ENCODE data around the gene RAB3C.

RAB3C gene

GRCh38 chr5:58793888-58794657 is 211.2 kb downstream of the RAB3C start:
- in situ Hi-C loops (cut with MboI; ENCODE audit: low pct_unique_long_range_greater_than_20kb, low sequenced_read_pairs), result no loop called here

GRCh38 chr5:58794875-58795274 is 212.0 kb downstream of the RAB3C start:
- in situ Hi-C loops (cut with MboI; ENCODE audit: low pct_unique_long_range_greater_than_20kb, low sequenced_read_pairs), result no loop called here

More at GRCh38 chr5:58793888-58794657, 211.2 kb downstream of the RAB3C start:
- no peak for DNase-seq

GRCh38 chr5:58795327-58795726 is 212.5 kb downstream of the RAB3C start:
- in situ Hi-C loops (cut with MboI; ENCODE audit: low pct_unique_long_range_greater_than_20kb, low sequenced_read_pairs), result no loop called here
- no peak for DNase-seq

More at GRCh38 chr5:58794875-58795274, 212.0 kb downstream of the RAB3C start:
- no peak for DNase-seq

- in situ Hi-C loops (cut with MboI; ENCODE audit: low pct_unique_long_range_greater_than_20kb, low sequenced_read_pairs), result no loop called here
- no peak for DNase-seq
Measured at GRCh38 chr5:58797021-58797420, 214.1 kb downstream of the RAB3C start.

- in situ Hi-C loops (cut with MboI; ENCODE audit: low pct_unique_long_range_greater_than_20kb, low sequenced_read_pairs), result no loop called here
- DNase-seq, result no peak
Measured at GRCh38 chr5:58800356-58800755, 217.5 kb downstream of the RAB3C start.

GRCh38 chr5:58800861-58801540 is 218.1 kb downstream of the RAB3C start:
- no peak for DNase-seq
- in situ Hi-C loops (cut with MboI; ENCODE audit: low pct_unique_long_range_greater_than_20kb, low sequenced_read_pairs), result no loop called here

GRCh38 chr5:58803056-58803455 is 220.2 kb downstream of the RAB3C start:
- in situ Hi-C loops (cut with MboI; ENCODE audit: low pct_unique_long_range_greater_than_20kb, low sequenced_read_pairs), result no loop called here
- no peak for DNase-seq

GRCh38 chr5:58804291-58804690 is 221.4 kb downstream of the RAB3C start:
- in situ Hi-C loops (cut with MboI; ENCODE audit: low pct_unique_long_range_greater_than_20kb, low sequenced_read_pairs), result no loop called here
- no peak for DNase-seq

GRCh38 chr5:58810086-58810485 is 227.2 kb downstream of the RAB3C start:
- in situ Hi-C loops (cut with MboI; ENCODE audit: low pct_unique_long_range_greater_than_20kb, low sequenced_read_pairs), result no loop called here
- no peak for DNase-seq

- in situ Hi-C loops (cut with MboI; ENCODE audit: low pct_unique_long_range_greater_than_20kb, low sequenced_read_pairs), result no loop called here
- DNase-seq, result no peak
Measured at GRCh38 chr5:58813855-58814254, 231.0 kb downstream of the RAB3C start.

GRCh38 chr5:58816181-58816731 is 233.4 kb downstream of the RAB3C start:
- no peak for DNase-seq
- in situ Hi-C loops (cut with MboI; ENCODE audit: low pct_unique_long_range_greater_than_20kb, low sequenced_read_pairs), result no loop called here

GRCh38 chr5:58818465-58818864 is 235.6 kb downstream of the RAB3C start:
- DNase-seq, result no peak
- in situ Hi-C loops (cut with MboI; ENCODE audit: low pct_unique_long_range_greater_than_20kb, low sequenced_read_pairs), result no loop called here

- in situ Hi-C loops (cut with MboI; ENCODE audit: low pct_unique_long_range_greater_than_20kb, low sequenced_read_pairs), result loop anchor here (25.0 kb wide), 1 partner anchor 338 kb away; the partner anchor contains the start of gene GAPT
- no peak for DNase-seq
Measured at GRCh38 chr5:58825441-58825840, 242.6 kb downstream of the RAB3C start.

- no peak for DNase-seq
- in situ Hi-C loops (cut with MboI; ENCODE audit: low pct_unique_long_range_greater_than_20kb, low sequenced_read_pairs), result loop anchor here (25.0 kb wide), 1 partner anchor 339 kb away; the partner anchor contains the start of gene GAPT
Measured at GRCh38 chr5:58825899-58826298, 243.0 kb downstream of the RAB3C start.

- peak; percentile 19 for DNase-seq
- in situ Hi-C loops (cut with MboI; ENCODE audit: low pct_unique_long_range_greater_than_20kb, low sequenced_read_pairs), result loop anchor here (25.0 kb wide), 1 partner anchor 340 kb away; the partner anchor contains the start of gene GAPT
Measured at GRCh38 chr5:58827463-58827862, 244.6 kb downstream of the RAB3C start.

GRCh38 chr5:58828258-58828657 is 245.4 kb downstream of the RAB3C start:
- in situ Hi-C loops (cut with MboI; ENCODE audit: low pct_unique_long_range_greater_than_20kb, low sequenced_read_pairs), result loop anchor here (25.0 kb wide), 1 partner anchor 341 kb away; the partner anchor contains the start of gene GAPT
- DNase-seq, result no peak

- in situ Hi-C loops (cut with MboI; ENCODE audit: low pct_unique_long_range_greater_than_20kb, low sequenced_read_pairs), result loop anchor here (25.0 kb wide), 1 partner anchor 347 kb away; the partner anchor contains the start of gene GAPT
- no peak for DNase-seq
Measured at GRCh38 chr5:58834242-58835225, 251.7 kb downstream of the RAB3C start.

GRCh38 chr5:58836351-58836750 is 253.5 kb downstream of the RAB3C start:
- in situ Hi-C loops (cut with MboI; ENCODE audit: low pct_unique_long_range_greater_than_20kb, low sequenced_read_pairs), result loop anchor here (25.0 kb wide), 1 partner anchor 349 kb away; the partner anchor contains the start of gene GAPT
- no peak for DNase-seq

- in situ Hi-C loops (cut with MboI; ENCODE audit: low pct_unique_long_range_greater_than_20kb, low sequenced_read_pairs), result loop anchor here (25.0 kb wide), 1 partner anchor 351 kb away; the partner anchor contains the start of gene GAPT
- DNase-seq, result no peak
Measured at GRCh38 chr5:58838729-58839128, 255.9 kb downstream of the RAB3C start.

Data from KBM-7 (cell line).